Adrenal gland (tissue), 5 donors: ENCODE results near the gene PDSS1.

Experiments
- CTCF ChIP-seq, 6 experiments: fragments of 450-650 bp in 4 of 6; fragments of 200-600 bp in 2 of 6; sonication (generic) in 1 of 6; IDR thresholded peaks; 1 replicate in 5 of 6; 2 replicates in 1 of 6; pipeline versions ENCODE4 v1.5.1 to v1.8.0; 2016 to 2021; ENCODE audit warnings: antibody characterized with exemption in 6 of 6, mild to moderate bottlenecking in 2 of 6, moderate library complexity in 1 of 6
- POLR2A ChIP-seq, 2 donors: fragments of 450-650 bp; IDR thresholded peaks; one replicate each; pipeline ENCODE4 v1.6.1; 2017; ENCODE audit warnings: antibody characterized with exemption in 2 of 2, mild to moderate bottlenecking in 2 of 2, moderate library complexity in 1 of 2
- donor health status: DM: no; HTN: no; CAD: no.

GRCh38 chr10:26759008-26759407, 61.5 kb downstream of the PDSS1 start:
- TF ChIP-seq CTCF (IDR thresholded peaks at IDR 0.05) (no peak), POLR2A (IDR thresholded peaks at IDR 0.05) (no peak)
